GM12875 (cell line): ENCODE data around the gene CTNNB1.

Experiments used
- H3K4me3 ChIP-seq: one replicate; pipeline ENCODE4 v1.5.1; 2011; ENCODE audit warnings: low read depth, low read length, control low read depth
- CTCF ChIP-seq: IDR thresholded peaks from 2 replicates; pipeline ENCODE4 v1.5.1; 2011; ENCODE audit warnings: low read depth, mild to moderate bottlenecking, control low read depth, inconsistent platforms, low read length, moderate library complexity, borderline replicate concordance; ENCODE audit not compliant: insufficient read depth

The CTNNB1 gene

GRCh38 chr3:41223078-41223477 is 23.8 kb downstream of the CTNNB1 start:
- no peak for TF ChIP-seq CTCF
- no peak overlapping the region for H3K4me3 ChIP-seq

GRCh38 chr3:41223691-41224090 is 24.4 kb downstream of the CTNNB1 start:
- no peak for TF ChIP-seq CTCF
- no peak overlapping the region for H3K4me3 ChIP-seq

DNA sequence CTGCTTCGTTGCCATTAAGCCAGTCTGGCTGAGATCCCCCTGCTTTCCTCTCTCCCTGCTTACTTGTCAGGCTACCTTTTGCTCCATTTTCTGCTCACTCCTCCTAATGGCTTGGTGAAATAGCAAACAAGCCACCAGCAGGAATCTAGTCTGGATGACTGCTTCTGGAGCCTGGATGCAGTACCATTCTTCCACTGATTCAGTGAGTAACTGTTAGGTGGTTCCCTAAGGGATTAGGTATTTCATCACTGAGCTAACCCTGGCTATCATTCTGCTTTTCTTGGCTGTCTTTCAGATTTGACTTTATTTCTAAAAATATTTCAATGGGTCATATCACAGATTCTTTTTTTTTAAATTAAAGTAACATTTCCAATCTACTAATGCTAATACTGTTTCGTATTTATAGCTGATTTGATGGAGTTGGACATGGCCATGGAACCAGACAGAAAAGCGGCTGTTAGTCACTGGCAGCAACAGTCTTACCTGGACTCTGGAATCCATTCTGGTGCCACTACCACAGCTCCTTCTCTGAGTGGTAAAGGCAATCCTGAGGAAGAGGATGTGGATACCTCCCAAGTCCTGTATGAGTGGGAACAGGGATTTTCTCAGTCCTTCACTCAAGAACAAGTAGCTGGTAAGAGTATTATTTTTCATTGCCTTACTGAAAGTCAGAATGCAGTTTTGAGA is 25.0 kb downstream of the CTNNB1 start:
- no peak overlapping the region for H3K4me3 ChIP-seq
- TF ChIP-seq CTCF = no peak

- no peak overlapping the region for H3K4me3 ChIP-seq
- no peak for TF ChIP-seq CTCF
Observed at GRCh38 chr3:41234823-41235721, 35.8 kb downstream of the CTNNB1 start.

DNA sequence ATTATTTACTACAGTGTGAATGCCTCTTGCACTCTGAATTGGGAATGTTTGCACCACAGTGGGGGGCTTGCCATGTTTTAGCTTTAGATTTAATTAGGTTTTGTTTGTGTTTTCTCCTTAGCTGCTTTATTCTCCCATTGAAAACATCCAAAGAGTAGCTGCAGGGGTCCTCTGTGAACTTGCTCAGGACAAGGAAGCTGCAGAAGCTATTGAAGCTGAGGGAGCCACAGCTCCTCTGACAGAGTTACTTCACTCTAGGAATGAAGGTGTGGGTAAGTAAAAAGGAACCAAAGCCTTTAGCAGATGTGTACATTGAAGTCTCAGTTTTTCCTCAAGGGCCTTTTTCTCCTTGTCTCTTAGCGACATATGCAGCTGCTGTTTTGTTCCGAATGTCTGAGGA is 36.9 kb downstream of the CTNNB1 start:
- H3K4me3 ChIP-seq = no peak overlapping the region

GRCh38 chr3:41237907-41238306 is 38.6 kb downstream of the CTNNB1 start:
- H3K4me3 ChIP-seq = no peak overlapping the region
- TF ChIP-seq CTCF = no peak

More for the DNA sequence above, 36.9 kb downstream of the CTNNB1 start:
- TF ChIP-seq CTCF = no peak

DNA sequence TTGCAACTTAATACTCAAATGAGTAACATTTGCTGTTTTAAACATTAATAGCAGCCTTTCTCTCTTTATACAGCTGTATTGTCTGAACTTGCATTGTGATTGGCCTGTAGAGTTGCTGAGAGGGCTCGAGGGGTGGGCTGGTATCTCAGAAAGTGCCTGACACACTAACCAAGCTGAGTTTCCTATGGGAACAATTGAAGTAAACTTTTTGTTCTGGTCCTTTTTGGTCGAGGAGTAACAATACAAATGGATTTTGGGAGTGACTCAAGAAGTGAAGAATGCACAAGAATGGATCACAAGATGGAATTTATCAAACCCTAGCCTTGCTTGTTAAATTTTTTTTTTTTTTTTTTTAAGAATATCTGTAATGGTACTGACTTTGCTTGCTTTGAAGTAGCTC is 40.3 kb downstream of the CTNNB1 start:
- TF ChIP-seq CTCF = no peak

More for the DNA sequence above, 40.3 kb downstream of the CTNNB1 start:
- H3K4me3 ChIP-seq = no peak overlapping the region
